Skeletal muscle cell (primary cell): Measurements from ENCODE around the gene PACRG.

ENCODE experiments used
- DNase-seq: peaks from one replicate; pipeline ENCODE4 v3.0.0-alpha.2; 2010; ENCODE audit warnings: low read depth
- H3K4me3 ChIP-seq: 2 replicates; pipeline ENCODE4 v1.5.1; 2011; ENCODE audit warnings: low read depth, mild to moderate bottlenecking, control low read depth, low read length, moderate library complexity

The PACRG gene

GRCh38 chr6:163240556-163240955, 512.8 kb downstream of the PACRG start:
- H3K4me3 ChIP-seq: no peak overlapping the region

GRCh38 chr6:163241683-163242082, 513.9 kb downstream of the PACRG start:
- no peak overlapping the region for H3K4me3 ChIP-seq
- DNase-seq: no peak

More at GRCh38 chr6:163240556-163240955, 512.8 kb downstream of the PACRG start:
- DNase-seq: no peak

- no peak for DNase-seq
Observed at GRCh38 chr6:163243083-163243482, 515.3 kb downstream of the PACRG start.

GRCh38 chr6:163243692-163244589, 516.2 kb downstream of the PACRG start:
- no peak overlapping the region for H3K4me3 ChIP-seq
- no peak for DNase-seq

More at GRCh38 chr6:163243083-163243482, 515.3 kb downstream of the PACRG start:
- H3K4me3 ChIP-seq: no peak overlapping the region

- no peak overlapping the region for H3K4me3 ChIP-seq
- no peak for DNase-seq
Observed at GRCh38 chr6:163248051-163248450, 520.3 kb downstream of the PACRG start.

- no peak overlapping the region for H3K4me3 ChIP-seq
- DNase-seq: no peak
Observed at GRCh38 chr6:163249651-163250101, 521.9 kb downstream of the PACRG start.

GRCh38 chr6:163250116-163250515, 522.3 kb downstream of the PACRG start:
- no peak for DNase-seq
- no peak overlapping the region for H3K4me3 ChIP-seq

- no peak for DNase-seq
- H3K4me3 ChIP-seq: no peak overlapping the region
Observed at GRCh38 chr6:163252061-163252591, 524.4 kb downstream of the PACRG start.

GRCh38 chr6:163253556-163254213, 525.9 kb downstream of the PACRG start:
- H3K4me3 ChIP-seq: no peak overlapping the region
- no peak for DNase-seq

GRCh38 chr6:163254341-163254835, 526.6 kb downstream of the PACRG start:
- no peak for DNase-seq
- no peak overlapping the region for H3K4me3 ChIP-seq

GRCh38 chr6:163255265-163255664, 527.5 kb downstream of the PACRG start:
- DNase-seq: no peak
- H3K4me3 ChIP-seq: no peak overlapping the region

GRCh38 chr6:163259689-163260088, 531.9 kb downstream of the PACRG start:
- no peak overlapping the region for H3K4me3 ChIP-seq
- DNase-seq: no peak

GRCh38 chr6:163260111-163260895, 532.5 kb downstream of the PACRG start:
- no peak for DNase-seq
- no peak overlapping the region for H3K4me3 ChIP-seq

- no peak for DNase-seq
- no peak overlapping the region for H3K4me3 ChIP-seq
Observed at GRCh38 chr6:163260911-163261310, 533.1 kb downstream of the PACRG start.

- no peak overlapping the region for H3K4me3 ChIP-seq
- no peak for DNase-seq
Observed at GRCh38 chr6:163261361-163261760, 533.6 kb downstream of the PACRG start.

- DNase-seq: no peak
Observed at GRCh38 chr6:163262080-163262479, 534.3 kb downstream of the PACRG start.

GRCh38 chr6:163263196-163263595, 535.4 kb downstream of the PACRG start:
- peak; percentile 28 for DNase-seq
- no peak overlapping the region for H3K4me3 ChIP-seq

More at GRCh38 chr6:163262080-163262479, 534.3 kb downstream of the PACRG start:
- no peak overlapping the region for H3K4me3 ChIP-seq

- no peak overlapping the region for H3K4me3 ChIP-seq
- DNase-seq: no peak
Observed at GRCh38 chr6:163263998-163264661, 536.4 kb downstream of the PACRG start.

GRCh38 chr6:163264662-163265035, 536.9 kb downstream of the PACRG start:
- no peak overlapping the region for H3K4me3 ChIP-seq
- no peak for DNase-seq
